ENCODE results near the gene MFSD1.

Gene MFSD1

DNA sequence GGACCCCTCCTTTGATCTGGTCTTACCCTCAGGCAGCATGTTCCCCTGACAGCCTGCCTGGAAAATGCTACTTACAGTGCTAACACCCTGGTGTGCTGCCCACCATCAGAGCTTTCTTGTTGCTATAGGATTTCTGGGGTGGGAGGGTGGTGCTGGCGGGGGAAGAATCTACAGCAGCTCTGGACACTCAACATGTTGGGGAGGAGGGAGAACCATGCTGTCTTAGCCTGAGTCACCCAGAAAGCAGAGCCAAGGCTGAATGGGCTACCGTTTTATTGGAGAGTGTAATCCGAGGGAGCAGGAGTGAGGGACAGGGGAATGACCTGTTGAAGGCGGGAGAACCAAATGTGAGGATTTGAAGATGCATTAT, 45.6 kb downstream of the MFSD1 start:
- Histone ChIP-seq H3K79me2 (ENCODE audit: insufficient read depth, low read length) (no peaks in the 10 kb centered on the region), H3K4me3 (ENCODE audit: low read depth in 1 of 2, low read length in 2 of 2) (no peak overlapping the region), H3K27me3 (ENCODE audit: insufficient read depth, low read length, poor library complexity) (no peaks in the 10 kb centered on the region), H3K9ac (ENCODE audit: low read depth, low read length) (no peak overlapping the region), H4K20me1 (ENCODE audit: insufficient read depth, low read length) (no peaks in the 10 kb centered on the region; the same call in 1 of the 2 replicates), H3K4me2 (ENCODE audit: insufficient read depth, low read length) (no peak overlapping the region), H2AFZ (ENCODE audit: low read depth, low read length) (no peak overlapping the region), H3K4me1 (ENCODE audit: insufficient read depth, low read length) (peaks cover 9% of the 10 kb centered on the region), H3K27ac (ENCODE audit: low read length) (no peak overlapping the region), H3K9me3 (ENCODE audit: insufficient read depth, low read length, severe bottlenecking) (no peaks in the 10 kb centered on the region), H3K36me3 (ENCODE audit: insufficient read depth, low read length) (no peaks in the 10 kb centered on the region)
- peak; percentile 8; the same call in 1 of the 3 replicates for ATAC-seq (ENCODE audit: insufficient read depth, low read depth)
- no peak for DNase-seq
- no peak for TF ChIP-seq EZH2 (IDR thresholded peaks at IDR 0.05; ENCODE audit: borderline replicate concordance, low read depth, low read length, severe bottlenecking)
- no peak for TF ChIP-seq CTCF (IDR thresholded peaks at IDR 0.05; ENCODE audit: borderline replicate concordance, extremely low read depth, low read length, poor library complexity, severe bottlenecking)

GRCh38 chr3:158847885-158848284, 46.0 kb downstream of the MFSD1 start:
- Histone ChIP-seq H3K4me1 (ENCODE audit: insufficient read depth, low read length) (peaks cover 9% of the 10 kb centered on the region), H3K4me3 (ENCODE audit: low read depth in 1 of 2, low read length in 2 of 2) (no peak overlapping the region), H4K20me1 (ENCODE audit: insufficient read depth, low read length) (no peaks in the 10 kb centered on the region; the same call in 1 of the 2 replicates), H2AFZ (ENCODE audit: low read depth, low read length) (no peak overlapping the region), H3K9me3 (ENCODE audit: insufficient read depth, low read length, severe bottlenecking) (no peaks in the 10 kb centered on the region), H3K36me3 (ENCODE audit: insufficient read depth, low read length) (no peaks in the 10 kb centered on the region), H3K9ac (ENCODE audit: low read depth, low read length) (no peak overlapping the region), H3K27ac (ENCODE audit: low read length) (no peak overlapping the region), H3K79me2 (ENCODE audit: insufficient read depth, low read length) (no peaks in the 10 kb centered on the region), H3K27me3 (ENCODE audit: insufficient read depth, low read length, poor library complexity) (no peaks in the 10 kb centered on the region), H3K4me2 (ENCODE audit: insufficient read depth, low read length) (no peak overlapping the region)
- DNase-seq = peak; percentile 21
- no peak for TF ChIP-seq EZH2 (IDR thresholded peaks at IDR 0.05; ENCODE audit: borderline replicate concordance, low read depth, low read length, severe bottlenecking)
- TF ChIP-seq CTCF (IDR thresholded peaks at IDR 0.05; ENCODE audit: borderline replicate concordance, extremely low read depth, low read length, poor library complexity, severe bottlenecking) = no peak
- ATAC-seq (ENCODE audit: insufficient read depth, low read depth) = peak; percentile 75

DNA sequence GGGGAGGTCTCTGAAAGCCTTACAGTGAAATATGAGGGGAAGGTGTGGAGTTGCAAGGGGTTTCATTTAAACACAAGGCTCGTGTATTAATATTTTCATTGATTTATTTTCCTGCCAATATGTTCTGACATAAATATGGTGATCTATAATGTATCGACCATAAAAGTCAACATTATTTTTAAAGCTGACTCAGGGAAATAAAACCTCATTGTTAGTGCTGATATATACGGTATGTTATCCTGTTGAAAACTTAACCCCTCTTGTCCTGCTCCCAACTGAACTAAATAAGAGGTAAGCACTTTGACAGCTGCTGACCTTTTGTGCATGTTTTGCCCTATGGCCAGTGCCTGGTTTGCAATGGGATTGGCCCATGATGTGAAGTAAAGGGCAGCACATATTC, 47.9 kb downstream of the MFSD1 start:
- no peak for DNase-seq
- peaks cover 9% of the 10 kb centered on the region for H3K4me1 ChIP-seq (ENCODE audit: insufficient read depth, low read length)
- H3K9ac ChIP-seq (ENCODE audit: low read depth, low read length) = no peak overlapping the region
- no peak overlapping the region for H3K27ac ChIP-seq (ENCODE audit: low read length)
- H3K27me3 ChIP-seq (ENCODE audit: insufficient read depth, low read length, poor library complexity) = no peaks in the 10 kb centered on the region
- TF ChIP-seq CTCF (IDR thresholded peaks at IDR 0.05; ENCODE audit: borderline replicate concordance, extremely low read depth, low read length, poor library complexity, severe bottlenecking) (no peak), EZH2 (IDR thresholded peaks at IDR 0.05; ENCODE audit: borderline replicate concordance, low read depth, low read length, severe bottlenecking) (no peak)
- no peak overlapping the region for H2AFZ ChIP-seq (ENCODE audit: low read depth, low read length)
- H4K20me1 ChIP-seq (ENCODE audit: insufficient read depth, low read length) = no peaks in the 10 kb centered on the region
- no peak overlapping the region for H3K4me2 ChIP-seq (ENCODE audit: insufficient read depth, low read length)
- H3K79me2 ChIP-seq (ENCODE audit: insufficient read depth, low read length) = no peaks in the 10 kb centered on the region
- H3K9me3 ChIP-seq (ENCODE audit: insufficient read depth, low read length, severe bottlenecking) = no peaks in the 10 kb centered on the region
- H3K36me3 ChIP-seq (ENCODE audit: insufficient read depth, low read length) = no peaks in the 10 kb centered on the region
- H3K4me3 ChIP-seq (ENCODE audit: low read depth in 1 of 2, low read length in 2 of 2) = no peak overlapping the region
- no peak for ATAC-seq (ENCODE audit: insufficient read depth, low read depth)

DNA sequence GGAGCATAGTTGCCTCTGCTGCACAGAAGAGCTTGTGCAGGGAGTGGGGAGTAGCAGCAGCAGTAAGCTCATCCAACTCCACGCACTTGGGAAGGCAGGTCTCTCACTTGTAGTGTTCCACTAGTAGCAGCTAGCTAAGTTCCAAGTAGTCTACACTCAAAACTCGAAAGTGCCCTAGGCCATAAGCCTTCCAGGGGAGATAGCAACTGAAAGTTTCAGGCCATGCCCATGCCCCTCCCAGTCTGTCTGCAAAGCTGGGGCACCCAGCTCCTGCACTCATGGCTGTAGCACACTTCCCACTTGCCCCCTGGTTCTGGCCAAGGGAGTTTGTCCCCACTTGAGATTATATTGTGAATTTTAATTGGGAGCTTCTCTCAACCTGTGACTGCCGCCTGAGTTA, 57.5 kb downstream of the MFSD1 start:
- H3K4me3 ChIP-seq (ENCODE audit: low read depth in 1 of 2, low read length in 2 of 2) = no peak overlapping the region
- H3K9me3 ChIP-seq (ENCODE audit: insufficient read depth, low read length, severe bottlenecking) = no peaks in the 10 kb centered on the region
- DNase-seq (no peak), ATAC-seq (ENCODE audit: insufficient read depth, low read depth) (no peak)
- H3K79me2 ChIP-seq (ENCODE audit: insufficient read depth, low read length) = no peaks in the 10 kb centered on the region
- no peaks in the 10 kb centered on the region for H4K20me1 ChIP-seq (ENCODE audit: insufficient read depth, low read length)
- TF ChIP-seq EZH2 (IDR thresholded peaks at IDR 0.05; ENCODE audit: borderline replicate concordance, low read depth, low read length, severe bottlenecking) = no peak
- no peak for TF ChIP-seq CTCF (IDR thresholded peaks at IDR 0.05; ENCODE audit: borderline replicate concordance, extremely low read depth, low read length, poor library complexity, severe bottlenecking)
- no peaks in the 10 kb centered on the region for H3K27me3 ChIP-seq (ENCODE audit: insufficient read depth, low read length, poor library complexity)
- H3K9ac ChIP-seq (ENCODE audit: low read depth, low read length) = no peak overlapping the region
- no peak overlapping the region for H2AFZ ChIP-seq (ENCODE audit: low read depth, low read length)
- no peak overlapping the region for H3K27ac ChIP-seq (ENCODE audit: low read length)
- no peaks in the 10 kb centered on the region for H3K36me3 ChIP-seq (ENCODE audit: insufficient read depth, low read length)
- no peaks in the 10 kb centered on the region for H3K4me1 ChIP-seq (ENCODE audit: insufficient read depth, low read length)
- H3K4me2 ChIP-seq (ENCODE audit: insufficient read depth, low read length) = no peak overlapping the region
